ENCODE data around the gene FAM168A.

Gene FAM168A

GRCh38 chr11:73428227-73428626 lies 169.7 kb downstream of the FAM168A start:
- no peak for DNase-seq (ENCODE audit: low read depth, low spot score)

- no peak for DNase-seq (ENCODE audit: low read depth, low spot score)
Measured at GRCh38 chr11:73426219-73426850, 171.6 kb downstream of the FAM168A start.

DNA sequence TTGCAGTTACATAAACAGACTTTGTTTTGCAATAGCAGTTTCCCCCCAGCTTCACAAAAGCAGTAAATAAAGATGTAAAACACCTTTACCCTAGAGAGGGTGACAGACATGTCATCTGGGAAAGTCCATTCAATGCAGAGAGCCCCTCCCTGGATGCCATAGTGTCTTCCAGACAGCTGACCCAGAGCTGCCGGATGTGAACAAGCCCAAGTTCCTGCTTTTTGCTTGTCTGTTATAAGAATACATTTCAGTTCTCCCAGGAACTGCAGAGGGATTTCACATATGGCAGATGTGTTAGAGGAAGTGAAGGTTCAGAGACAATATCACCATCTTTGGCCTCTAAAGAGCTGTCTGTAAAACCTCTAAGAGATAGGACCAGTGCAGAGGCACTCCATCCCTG lies 172.8 kb downstream of the FAM168A start:
- no peak for DNase-seq (ENCODE audit: low read depth, low spot score)

DNA sequence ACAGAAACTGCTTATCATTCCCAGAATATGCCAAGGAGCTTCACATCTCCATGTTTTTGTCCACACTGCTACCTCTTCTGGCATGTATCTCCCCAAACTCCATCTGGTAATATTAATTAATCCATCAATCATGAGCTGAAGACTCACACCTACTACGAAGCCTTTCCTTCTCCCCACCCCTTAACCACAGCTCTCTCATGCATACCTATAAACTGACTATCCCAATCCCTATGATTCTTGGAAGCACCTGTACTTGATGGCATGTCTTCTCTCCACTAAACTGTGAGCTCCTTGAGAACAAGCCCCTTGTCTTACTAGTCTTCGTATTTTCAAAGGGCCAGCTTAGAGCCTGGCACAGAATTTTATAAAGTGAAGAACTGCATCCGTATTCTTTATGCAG lies 174.4 kb downstream of the FAM168A start:
- DNase-seq (ENCODE audit: low read depth, low spot score) = no peak

- DNase-seq (ENCODE audit: low read depth, low spot score) = no peak
Measured at GRCh38 chr11:73422886-73423285, 175.0 kb downstream of the FAM168A start.

DNA sequence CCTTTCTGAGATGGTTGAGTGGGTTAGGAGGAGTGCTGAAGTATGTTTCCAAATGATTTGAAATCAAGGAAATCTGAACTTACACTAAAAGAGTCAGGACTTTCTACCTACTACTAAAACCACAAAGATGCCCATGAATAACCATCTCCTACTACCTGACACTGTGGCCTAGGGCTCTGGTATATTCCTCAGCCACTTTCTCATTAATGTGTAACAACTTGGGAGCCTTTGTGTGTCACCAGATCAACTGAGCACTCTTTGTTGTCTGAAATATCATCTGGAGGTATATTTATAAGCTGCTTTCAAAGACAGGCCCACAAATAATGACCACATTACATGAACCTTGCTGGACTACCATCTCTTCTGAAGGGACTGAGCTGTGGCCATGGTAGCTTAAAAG lies 177.8 kb downstream of the FAM168A start:
- DNase-seq (ENCODE audit: low read depth, low spot score) = no peak

DNA sequence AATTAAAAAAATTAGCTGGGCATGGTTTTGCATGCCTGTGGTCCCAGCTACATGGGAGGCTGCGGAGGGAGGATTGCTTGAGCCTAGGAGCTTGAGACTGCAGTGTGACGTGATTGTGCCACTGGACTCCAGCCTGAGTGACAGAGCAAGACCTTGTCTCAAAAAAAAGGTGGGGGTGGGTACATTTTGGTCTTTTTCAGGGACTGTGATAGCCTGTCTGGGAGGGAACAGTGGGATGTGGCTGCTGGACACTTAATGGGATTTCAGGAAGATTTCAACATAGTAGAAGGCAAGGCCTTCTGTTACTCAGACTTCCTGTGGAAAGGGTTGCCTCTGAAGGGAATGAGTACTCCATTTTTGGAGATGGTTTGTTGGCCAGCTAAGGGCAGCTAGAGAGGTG lies 181.1 kb downstream of the FAM168A start:
- no peak for DNase-seq (ENCODE audit: low read depth, low spot score)

- DNase-seq (ENCODE audit: low read depth, low spot score) = no peak
Measured at GRCh38 chr11:73415854-73416615, 181.9 kb downstream of the FAM168A start.

DNA sequence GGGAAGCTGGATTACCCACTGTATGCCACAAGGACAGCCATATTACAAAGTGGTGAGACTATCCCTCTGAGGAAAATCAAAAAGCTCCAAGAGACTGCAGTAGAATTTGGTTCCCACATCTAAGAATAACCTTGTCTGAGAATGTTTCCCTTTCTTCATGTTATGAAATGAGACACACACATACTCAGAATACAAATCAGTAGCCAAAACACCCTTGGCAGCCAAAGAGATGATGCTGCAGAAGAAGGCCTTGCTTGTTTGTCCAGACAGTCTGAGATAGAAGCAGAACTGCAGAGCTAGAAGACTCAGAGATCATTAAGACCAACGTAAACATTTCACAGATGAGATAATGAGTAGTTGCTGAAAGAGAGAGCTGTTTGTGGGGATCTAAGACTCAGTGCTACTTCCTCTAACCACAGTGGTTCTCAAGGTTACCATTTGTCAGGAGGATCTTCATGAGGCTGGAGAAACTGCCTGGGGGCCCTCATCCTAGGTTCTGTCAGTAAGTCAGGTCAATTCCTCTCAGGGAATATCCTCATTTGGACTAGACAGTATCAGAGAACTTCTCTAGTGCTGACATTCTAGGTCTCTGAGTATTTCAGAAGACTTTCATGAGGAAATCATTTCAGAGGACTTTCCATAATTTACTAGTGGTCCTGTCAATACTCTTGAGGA lies 182.8 kb downstream of the FAM168A start:
- DNase-seq (ENCODE audit: low read depth, low spot score) = no peak

DNA sequence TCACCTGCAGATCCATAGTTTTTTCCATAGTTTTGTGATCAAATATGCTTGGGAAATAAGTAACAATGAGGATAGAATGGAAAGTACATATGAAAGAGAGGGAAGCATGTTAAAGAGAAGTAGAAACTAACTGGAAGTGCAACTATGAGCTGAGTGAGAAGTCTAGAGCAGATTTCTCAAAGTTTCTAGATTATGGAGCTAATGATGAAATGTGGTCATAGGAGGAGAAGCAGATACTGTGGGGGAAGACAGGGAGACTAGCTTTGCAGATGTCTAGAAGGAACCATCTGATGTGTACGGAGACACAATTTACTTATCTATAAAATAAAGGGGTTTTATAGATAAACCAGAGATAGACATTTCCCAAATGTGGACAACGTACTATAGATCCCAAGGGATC lies 184.7 kb downstream of the FAM168A start:
- DNase-seq (ENCODE audit: low read depth, low spot score) = no peak

GRCh38 chr11:73412308-73412707 lies 185.6 kb downstream of the FAM168A start:
- no peak for DNase-seq (ENCODE audit: low read depth, low spot score)

GRCh38 chr11:73411031-73411430 lies 186.9 kb downstream of the FAM168A start:
- no peak for DNase-seq (ENCODE audit: low read depth, low spot score)

GRCh38 chr11:73410627-73411026 lies 187.3 kb downstream of the FAM168A start:
- DNase-seq (ENCODE audit: low read depth, low spot score) = no peak

GRCh38 chr11:73409431-73409830 lies 188.5 kb downstream of the FAM168A start:
- DNase-seq (ENCODE audit: low read depth, low spot score) = no peak

GRCh38 chr11:73406619-73407018 lies 191.3 kb downstream of the FAM168A start:
- no peak for DNase-seq (ENCODE audit: low read depth, low spot score)

DNA sequence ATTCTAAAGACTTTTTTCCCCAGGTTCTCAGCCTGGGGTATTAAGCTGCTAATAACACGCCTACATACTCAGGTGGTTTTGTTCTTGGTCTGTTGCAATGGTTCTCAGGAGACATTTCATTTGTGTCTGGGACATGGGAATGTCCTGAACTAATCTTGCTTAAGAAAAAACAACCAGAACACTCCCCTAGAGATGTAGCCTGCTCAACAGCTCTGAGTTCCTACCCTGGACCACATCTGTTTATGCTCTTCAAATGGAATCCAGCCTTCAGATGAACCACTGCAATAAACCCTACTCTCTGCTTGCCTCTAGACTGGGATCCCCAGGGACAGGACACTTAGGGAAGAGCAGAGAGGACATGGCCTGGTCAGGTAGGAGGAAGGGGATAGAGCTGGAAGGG lies 191.8 kb downstream of the FAM168A start:
- DNase-seq (ENCODE audit: low read depth, low spot score) = no peak

- DNase-seq (ENCODE audit: low read depth, low spot score) = no peak
Measured at GRCh38 chr11:73405146-73405510, 192.8 kb downstream of the FAM168A start.

GRCh38 chr11:73404506-73405145 lies 193.3 kb downstream of the FAM168A start:
- DNase-seq (ENCODE audit: low read depth, low spot score) = no peak

GRCh38 chr11:73404048-73404447 lies 193.9 kb downstream of the FAM168A start:
- no peak for DNase-seq (ENCODE audit: low read depth, low spot score)

DNA sequence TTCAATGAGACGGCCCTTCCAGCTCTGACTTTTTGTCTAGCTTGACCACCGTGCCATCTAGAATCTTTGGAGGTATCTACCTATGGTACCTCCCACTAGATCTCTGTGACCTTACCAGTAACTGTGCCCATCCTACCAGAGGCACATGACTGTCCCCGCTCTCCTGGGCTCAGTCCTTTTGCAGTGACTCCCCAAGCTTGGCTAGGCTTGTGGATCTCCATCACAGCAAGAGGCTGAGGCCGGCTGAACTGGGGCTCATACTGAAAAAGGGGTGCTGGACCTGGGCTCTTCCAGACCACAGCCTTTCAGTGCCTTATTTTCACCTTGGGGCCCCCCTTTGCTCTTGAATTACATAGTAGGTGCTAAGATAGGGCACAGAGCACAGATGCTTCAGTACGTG lies 194.4 kb downstream of the FAM168A start:
- DNase-seq (ENCODE audit: low read depth, low spot score) = no peak

- DNase-seq (ENCODE audit: low read depth, low spot score) = no peak
Measured at GRCh38 chr11:73402834-73403185, 195.1 kb downstream of the FAM168A start.

Measured in smooth muscle cell of the brain vasculature (primary cell).